IPS DF 6.9 (cell line): ENCODE measurements around the gene ZNF225.
"Not testable (repeated sequence)": the region's sequence is repeated elsewhere in the genome, so short reads cannot be mapped to it uniquely, and the experiment has no call there.

Experiments
- DNase-seq: peaks from one replicate; pipeline ENCODE4 v3.0.0-alpha.2; 2013; ENCODE audit warnings: low read depth, low spot score
- H3K27ac ChIP-seq: one replicate; pipeline ENCODE4 v1.5.1; 2013; ENCODE audit warnings: low read length, control low read depth
- H3K27me3 ChIP-seq: 2 replicates; pipeline ENCODE4 v1.6.1; 2013; ENCODE audit warnings: mild to moderate bottlenecking, low read length; ENCODE audit not compliant: control insufficient read depth, insufficient read depth
- H3K36me3 ChIP-seq: 2 replicates; pipeline ENCODE4 v1.6.1; 2013; ENCODE audit warnings: low read length; ENCODE audit not compliant: control insufficient read depth, insufficient read depth
- H3K4me1 ChIP-seq: 2 replicates; pipeline ENCODE4 v1.6.1; 2013; ENCODE audit warnings: low read length; ENCODE audit not compliant: control insufficient read depth, insufficient read depth
- H3K4me3 ChIP-seq: 2 replicates; pipeline ENCODE4 v1.5.1; 2013; ENCODE audit warnings: mild to moderate bottlenecking, low read length
- H3K9me3 ChIP-seq: 2 replicates; pipeline ENCODE4 v1.6.1; 2013; ENCODE audit warnings: low read length, inconsistent platforms; ENCODE audit not compliant: control insufficient read depth, insufficient read depth
- WGBS: extraction: QIAGEN DNeasy Blood & Tissue Kit; methylation state at CpG from one replicate; pipeline ENCODE4 v1.1.7; 2013; ENCODE audit warnings: mixed read lengths, missing lambda C conversion rate; ENCODE audit not compliant: insufficient read length, insufficient coverage; 5-methylcytosine and 5-hydroxymethylcytosine counted together

ZNF225 gene

GRCh38 chr19:44156475-44156874 lies 43.3 kb downstream of the ZNF225 start:
- H3K4me3 ChIP-seq = no peak overlapping the region
- peaks cover 5% of the 10 kb centered on the region; the same call in 1 of the 2 replicates for H3K9me3 ChIP-seq
- peaks cover 15% of the 10 kb centered on the region; the same call in 1 of the 2 replicates for H3K36me3 ChIP-seq
- no peak overlapping the region for H3K27ac ChIP-seq
- no CpG with 5 or more reads among the region's 2 CpGs for WGBS
- no peak for DNase-seq
- no peaks in the 10 kb centered on the region for H3K27me3 ChIP-seq
- no peaks in the 10 kb centered on the region for H3K4me1 ChIP-seq

DNA sequence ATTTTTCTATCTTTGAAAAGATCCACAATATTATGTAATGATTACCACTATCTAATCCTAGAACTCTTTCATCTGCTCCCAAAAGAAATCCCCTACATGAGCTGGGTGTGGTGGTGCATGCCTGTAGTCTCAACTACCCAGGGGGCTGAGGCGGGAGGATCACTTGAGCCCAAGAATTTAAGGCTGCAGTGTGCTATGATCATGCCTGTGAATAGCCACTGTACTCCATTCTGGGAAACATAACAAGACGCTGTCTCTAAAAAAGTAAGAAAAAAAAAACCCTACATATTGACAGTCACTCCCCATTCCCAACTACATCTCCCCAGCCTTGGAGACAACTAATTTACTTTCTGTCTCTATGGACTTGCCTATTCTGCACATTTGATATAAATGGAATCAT lies 50.6 kb downstream of the ZNF225 start:
- no CpG with 5 or more reads among the region's 2 CpGs for WGBS
- Histone ChIP-seq H3K4me3 (no peak overlapping the region), H3K9me3 (no peaks in the 10 kb centered on the region), H3K27me3 (no peaks in the 10 kb centered on the region), H3K4me1 (no peaks in the 10 kb centered on the region), H3K36me3 (no peaks in the 10 kb centered on the region; the same call in 1 of the 2 replicates), H3K27ac (no peak overlapping the region)
- DNase-seq = no peak

- no peaks in the 10 kb centered on the region for H3K9me3 ChIP-seq
These were observed 51.1 kb downstream of the ZNF225 start for GRCh38 chr19:44164327-44164672.

GRCh38 chr19:44164673-44165512 lies 51.7 kb downstream of the ZNF225 start, which contains the start of gene ZNF226:
TSS of gene ZNF226 (plus strand) at chr19:44165100. CDS start at chr19:44170081, 4,981 bp downstream.
- Histone ChIP-seq H3K27ac (no peak within 1 kb of the TSS), H3K4me3 (peak within 1 kb of the TSS; percentile 88), H3K4me1 (no peaks in the 10 kb centered on the region), H3K27me3 (no peaks in the 10 kb centered on the region), H3K36me3 (no peaks in the 10 kb centered on the region; the same call in 1 of the 2 replicates), H3K9me3 (no peaks in the 10 kb centered on the region)
- DNase-seq = peak; percentile 91
- WGBS = no CpG with 5 or more reads among the region's 32 CpGs

More at GRCh38 chr19:44164327-44164672, 51.1 kb downstream of the ZNF225 start:
- DNase-seq = no peak
- Histone ChIP-seq H3K36me3 (no peaks in the 10 kb centered on the region; the same call in 1 of the 2 replicates), H3K4me3 (peak overlapping the region; percentile 19; the same call in 1 of the 2 replicates), H3K27me3 (no peaks in the 10 kb centered on the region), H3K27ac (no peak overlapping the region), H3K4me1 (no peaks in the 10 kb centered on the region)
- no CpG with 5 or more reads among the region's 3 CpGs for WGBS

GRCh38 chr19:44170660-44171059 lies 57.5 kb downstream of the ZNF225 start:
- no CpG with 5 or more reads among the region's 6 CpGs for WGBS
- H3K27ac ChIP-seq, H3K27me3 ChIP-seq, H3K4me1 ChIP-seq, H3K9me3 ChIP-seq, H3K4me3 ChIP-seq, DNase-seq: not testable (repeated sequence)
- H3K36me3 ChIP-seq = peaks cover 15% of the 10 kb centered on the region; the same call in 1 of the 2 replicates

GRCh38 chr19:44176590-44176989 lies 63.4 kb downstream of the ZNF225 start:
- Histone ChIP-seq H3K27ac (no peak overlapping the region), H3K4me1 (no peaks in the 10 kb centered on the region), H3K27me3 (no peaks in the 10 kb centered on the region), H3K4me3 (no peak overlapping the region), H3K9me3 (peaks cover 10% of the 10 kb centered on the region), H3K36me3 (peaks cover 27% of the 10 kb centered on the region)
- no peak for DNase-seq
- no CpG with 5 or more reads among the region's 3 CpGs for WGBS

GRCh38 chr19:44180968-44181367 lies 67.8 kb downstream of the ZNF225 start:
- peaks cover 10% of the 10 kb centered on the region for H3K9me3 ChIP-seq
- peaks cover 10% of the 10 kb centered on the region for H3K36me3 ChIP-seq
- H3K4me3 ChIP-seq = no peak overlapping the region
- no peak for DNase-seq
- no peak overlapping the region for H3K27ac ChIP-seq
- H3K4me1 ChIP-seq = no peaks in the 10 kb centered on the region
- H3K27me3 ChIP-seq = no peaks in the 10 kb centered on the region

DNA sequence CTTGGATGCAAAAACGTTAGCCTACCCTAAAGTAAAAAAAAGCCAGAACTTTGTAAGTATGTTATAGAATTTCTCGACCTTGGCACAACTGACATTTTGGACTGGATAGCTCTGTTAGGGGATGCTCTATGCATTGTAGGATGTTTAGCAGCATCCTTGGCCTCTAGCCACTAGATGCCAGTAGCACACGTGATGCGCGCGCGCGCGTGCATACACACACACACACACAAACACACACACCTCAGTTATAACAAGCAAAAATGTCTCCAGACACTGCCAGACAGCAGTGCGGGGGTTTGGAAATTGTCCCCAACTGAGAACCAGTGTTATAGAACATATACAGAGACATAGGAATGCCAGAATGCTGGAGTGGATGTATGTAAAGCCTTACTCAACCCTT lies 68.9 kb downstream of the ZNF225 start:
- no CpG with 5 or more reads among the region's 10 CpGs for WGBS
- no peaks in the 10 kb centered on the region for H3K4me1 ChIP-seq
- no peak for DNase-seq
- H3K36me3 ChIP-seq = peaks cover 3% of the 10 kb centered on the region; the same call in 1 of the 2 replicates
- H3K27ac ChIP-seq = no peak overlapping the region
- H3K27me3 ChIP-seq = no peaks in the 10 kb centered on the region
- peaks cover 1% of the 10 kb centered on the region; the same call in 1 of the 2 replicates for H3K9me3 ChIP-seq
- no peak overlapping the region for H3K4me3 ChIP-seq
